ENCODE results near the gene PATZ1. TPM values are rescaled to one million over a fixed set of nuclear protein-coding genes. Genes with fewer than 3 reads are reported as not detected.

Gene PATZ1
- total RNA-seq, 4 donors from 2014 or later: 15.7 to 18.0 (median 17.7) TPM

GRCh38 chr22:31291481-31292235, 54.5 kb downstream of the PATZ1 start:
- Histone ChIP-seq H3K4me1 (peaks cover 5 to 77% (median 31%) of the 10 kb centered on the region in 3 donors), H3K9me3 (no peaks in the 10 kb centered on the region), H3K4me3 (peak overlapping the region; percentile 53 to 86), H3K36me3 (peaks cover 0 to 29% of the 10 kb centered on the region in 2 donors), H3K27me3 (no peaks in the 10 kb centered on the region), H3K27ac (peak overlapping the region; percentile 93 to 99 (median 98))
- ATAC-seq: no peak
- 0% methylated on average over 4 to 8 of the region's 20 CpGs for WGBS, 2 donors (ENCODE audit: low coverage in 1 of 2)
- no peak for TF ChIP-seq CTCF (IDR thresholded peaks at IDR 0.05)
- TF ChIP-seq EP300 (IDR thresholded peaks at IDR 0.05): no peak
- TF ChIP-seq POLR2AphosphoS5 (IDR thresholded peaks at IDR 0.05): no peak
- TF ChIP-seq POLR2A (IDR thresholded peaks at IDR 0.05): no peak

GRCh38 chr22:31290494-31291471, 55.4 kb downstream of the PATZ1 start:
- Histone ChIP-seq H3K4me3 (peak overlapping the region; percentile 53 to 86), H3K36me3 (peaks cover 0 to 38% of the 10 kb centered on the region in 2 donors), H3K4me1 (peaks cover 2 to 76% (median 24%) of the 10 kb centered on the region in 3 donors), H3K27me3 (no peaks in the 10 kb centered on the region), H3K27ac (peak overlapping the region; percentile 93 to 99 (median 98)), H3K9me3 (no peaks in the 10 kb centered on the region)
- no peak for TF ChIP-seq EP300 (IDR thresholded peaks at IDR 0.05)
- TF ChIP-seq POLR2A (IDR thresholded peaks at IDR 0.05): peak; percentile 91 to 96
- peak; percentile 96 for TF ChIP-seq POLR2AphosphoS5 (IDR thresholded peaks at IDR 0.05)
- TF ChIP-seq CTCF (IDR thresholded peaks at IDR 0.05): no peak
- peak; percentile 96 for ATAC-seq
- WGBS, 2 donors (ENCODE audit: low coverage in 1 of 2): 0% methylated on average over 8 to 19 of the region's 95 CpGs

GRCh38 chr22:31289344-31289743, 56.8 kb downstream of the PATZ1 start:
- H3K36me3 ChIP-seq: peaks cover 0 to 52% of the 10 kb centered on the region in 2 donors
- WGBS, 2 donors (ENCODE audit: low coverage in 1 of 2): 0% methylated on average over 1 of the region's 13 CpGs; no CpG with 5 or more reads in 1 of the 2 donors
- no peak for ATAC-seq
- peak overlapping the region in 3 of 4 donors; percentile 93 to 99 (median 98) for H3K27ac ChIP-seq
- H3K4me1 ChIP-seq: peaks cover 0 to 81% (median 18%) of the 10 kb centered on the region in 3 donors
- H3K9me3 ChIP-seq: no peaks in the 10 kb centered on the region
- H3K4me3 ChIP-seq: peak overlapping the region in 1 of 2 donors; percentile 86
- no peak for TF ChIP-seq CTCF (IDR thresholded peaks at IDR 0.05)
- no peak for TF ChIP-seq POLR2A (IDR thresholded peaks at IDR 0.05)
- no peak for TF ChIP-seq POLR2AphosphoS5 (IDR thresholded peaks at IDR 0.05)
- no peak for TF ChIP-seq EP300 (IDR thresholded peaks at IDR 0.05)
- H3K27me3 ChIP-seq: no peaks in the 10 kb centered on the region

DNA sequence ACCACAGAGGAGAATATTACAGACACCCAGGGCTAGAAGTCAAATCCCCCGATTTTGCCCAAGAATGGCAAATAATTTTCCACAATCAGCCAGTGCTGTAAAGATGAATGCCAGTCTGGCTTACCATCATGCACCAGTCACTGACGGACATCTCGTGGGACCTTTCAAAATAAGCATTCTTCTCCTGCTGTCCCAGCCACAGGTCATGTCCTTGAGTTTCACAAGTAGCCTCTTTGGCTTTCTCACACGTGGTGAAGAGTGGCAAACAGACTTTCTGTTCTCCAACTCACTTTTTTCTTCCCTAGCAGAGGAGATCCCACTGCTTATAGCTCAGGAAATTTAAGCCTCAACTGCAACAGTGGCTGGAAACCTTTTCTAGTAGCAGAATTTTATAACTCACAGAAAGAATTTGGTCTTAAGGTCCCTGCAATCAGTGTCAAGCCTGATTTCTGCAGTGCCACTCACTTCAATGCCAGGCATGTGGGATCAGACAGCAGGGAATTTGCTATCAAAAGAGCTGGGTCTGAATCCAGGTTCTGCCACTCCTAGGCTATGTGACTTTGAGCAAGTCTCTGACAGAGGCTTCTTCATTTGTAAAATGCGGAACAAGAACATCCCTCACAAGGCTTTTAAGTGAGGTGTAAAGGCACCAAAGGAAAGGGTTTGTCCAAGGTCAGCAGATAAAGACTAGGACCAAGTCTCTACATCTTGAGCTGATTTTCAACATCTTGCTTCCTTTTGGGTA, 57.5 kb downstream of the PATZ1 start:
- WGBS, 2 donors (ENCODE audit: low coverage in 1 of 2): 65 to 74% methylated on average over 4 to 5 of the region's 5 CpGs
- no peaks in the 10 kb centered on the region for H3K9me3 ChIP-seq
- peaks cover 0 to 59% of the 10 kb centered on the region in 2 donors for H3K36me3 ChIP-seq
- no peaks in the 10 kb centered on the region for H3K27me3 ChIP-seq
- TF ChIP-seq EP300 (IDR thresholded peaks at IDR 0.05) (no peak), CTCF (IDR thresholded peaks at IDR 0.05) (no peak), POLR2AphosphoS5 (IDR thresholded peaks at IDR 0.05) (no peak), POLR2A (IDR thresholded peaks at IDR 0.05) (no peak)
- H3K4me1 ChIP-seq: peaks cover 0 to 75% (median 18%) of the 10 kb centered on the region in 3 donors
- H3K4me3 ChIP-seq: peak overlapping the region in 1 of 2 donors; percentile 86
- H3K27ac ChIP-seq: peak overlapping the region in 3 of 4 donors; percentile 93 to 99 (median 98)
- no peak for ATAC-seq
